IMR-90 (cell line): ENCODE results near the gene DUSP7. TPM values are rescaled to one million over a fixed set of nuclear protein-coding genes. Genes with fewer than 3 reads are reported as not detected.

Experiments
- ATAC-seq: fragments of 200-7000 bp; cut with Tn5 transposase; 2 replicates; pipeline ENCODE4 v1.9.1; 2020; ENCODE audit warnings: low read depth, mild to moderate bottlenecking, moderate library complexity
- BruUV-seq: library from RNA; stranded (reverse); fragments of 400-500 nt; replicated peaks from 2 replicates; lab custom pipeline; 2021; lab: Mats Ljungman, UMichigan
- CTCF ChIA-PET: fragments of 300-600 bp; formaldehyde crosslinking; extraction: SDS; loops from one replicate; lab custom pipeline; 2021; ENCODE audit warnings: antibody characterized with exemption; lab: Yijun Ruan, JAX
- POLR2A ChIA-PET: fragments of 300-600 bp; sonication (Branson Sonifier 250); formaldehyde crosslinking; loops from one replicate; lab custom pipeline; 2022; ENCODE audit warnings: antibody characterized with exemption; ENCODE audit not compliant: unreplicated experiment; lab: Charles Lee
- DNase-seq: peaks from one replicate; pipeline ENCODE4 v3.0.0; 2013
- H2AFZ ChIP-seq: replicated peaks from 2 replicates; pipeline ENCODE3; 2013; ENCODE audit warnings: low read length, mild to moderate bottlenecking; ENCODE audit not compliant: poor library complexity
- H2AK5ac ChIP-seq: 2 replicates; pipeline ENCODE4 v1.6.1; 2013; ENCODE audit warnings: low read depth, low read length, inconsistent platforms
- H2AK9ac ChIP-seq: replicated peaks from 2 replicates; pipeline ENCODE3; 2013; ENCODE audit warnings: mild to moderate bottlenecking, low read depth, low read length, moderate library complexity; ENCODE audit not compliant: poor library complexity
- H2BK120ac ChIP-seq: 2 replicates; pipeline ENCODE4 v1.6.1; 2013; ENCODE audit warnings: low read depth, low read length, inconsistent platforms
- H2BK15ac ChIP-seq: 3 replicates; pipeline ENCODE4 v1.6.1; 2013; ENCODE audit warnings: low read depth, low read length, inconsistent platforms
- H2BK20ac ChIP-seq: 2 replicates; pipeline ENCODE4 v1.6.1; 2013; ENCODE audit warnings: low read depth, mild to moderate bottlenecking, inconsistent platforms, low read length, moderate library complexity
- H2BK5ac ChIP-seq: 2 replicates; pipeline ENCODE4 v1.6.1; 2013; ENCODE audit warnings: mild to moderate bottlenecking, low read depth, low read length, inconsistent platforms; ENCODE audit not compliant: poor library complexity, severe bottlenecking
- H3K14ac ChIP-seq: replicated peaks from 2 replicates; pipeline ENCODE4 v1.6.1; 2013; ENCODE audit warnings: low read depth, low read length, inconsistent platforms
- H3K18ac ChIP-seq: 2 replicates; pipeline ENCODE4 v1.6.1; 2013; ENCODE audit warnings: low read depth, low read length, control low read depth
- H3K23ac ChIP-seq: 2 replicates; pipeline ENCODE4 v1.6.1; 2013; ENCODE audit warnings: low read depth, low read length, inconsistent platforms
- H3K27ac ChIP-seq: 2 replicates; pipeline ENCODE4 v1.5.1; 2013; ENCODE audit warnings: mild to moderate bottlenecking, control low read depth, low read length; ENCODE audit not compliant: insufficient read depth
- H3K27me3 ChIP-seq: 2 replicates; pipeline ENCODE4 v1.6.1; 2013; ENCODE audit warnings: low read length; ENCODE audit not compliant: control insufficient read depth, insufficient read depth
- H3K36me3 ChIP-seq: 2 replicates; pipeline ENCODE4 v1.6.1; 2013; ENCODE audit warnings: low read length, mixed read lengths; ENCODE audit not compliant: control insufficient read depth, insufficient read depth
- H3K4ac ChIP-seq: 2 replicates; pipeline ENCODE4 v1.6.1; 2013; ENCODE audit warnings: low read depth, low read length, inconsistent platforms
- H3K4me1 ChIP-seq: 2 replicates; pipeline ENCODE4 v1.6.1; 2013; ENCODE audit warnings: low read length, mixed read lengths; ENCODE audit not compliant: control insufficient read depth, insufficient read depth
- H3K4me2 ChIP-seq: 2 replicates; pipeline ENCODE4 v1.6.1; 2013; ENCODE audit warnings: low read depth, mild to moderate bottlenecking, control low read depth, low read length, moderate library complexity
- H3K4me3 ChIP-seq: 2 replicates; pipeline ENCODE4 v1.5.1; 2013; ENCODE audit warnings: low read depth, mild to moderate bottlenecking, control low read depth, low read length, moderate library complexity; ENCODE audit not compliant: insufficient read depth
- H3K56ac ChIP-seq: 2 replicates; pipeline ENCODE4 v1.6.1; 2013; ENCODE audit warnings: low read length, inconsistent platforms; ENCODE audit not compliant: insufficient read depth; ENCODE audit errors: extremely low read depth
- H3K79me1 ChIP-seq, 2 experiments: 2 replicates each; pipeline ENCODE4 v1.6.1; 2013; ENCODE audit warnings: low read length in 2 of 2, inconsistent platforms in 1 of 2, low read depth in 1 of 2
- H3K9ac ChIP-seq: 2 replicates; pipeline ENCODE4 v1.6.1; 2013; ENCODE audit warnings: low read depth, low read length, control low read depth
- H3K9me1 ChIP-seq: 2 replicates; pipeline ENCODE4 v1.6.1; 2013; ENCODE audit warnings: low read length, inconsistent platforms; ENCODE audit not compliant: insufficient read depth
- H3K9me3 ChIP-seq: 2 replicates; pipeline ENCODE4 v1.6.1; 2013; ENCODE audit warnings: low read length; ENCODE audit not compliant: control insufficient read depth, insufficient read depth
- H4K20me1 ChIP-seq: 2 replicates; pipeline ENCODE4 v1.6.1; 2013; ENCODE audit warnings: low read length, inconsistent platforms; ENCODE audit not compliant: insufficient read depth
- H4K5ac ChIP-seq: 2 replicates; pipeline ENCODE4 v1.6.1; 2013; ENCODE audit warnings: mild to moderate bottlenecking, low read depth, low read length, control low read depth
- H4K8ac ChIP-seq, 2 experiments: 2 replicates each; pipeline ENCODE4 v1.6.1; 2013; ENCODE audit warnings: low read depth in 2 of 2, low read length in 2 of 2, control low read depth in 1 of 2, inconsistent platforms in 1 of 2
- H4K91ac ChIP-seq: 2 replicates; pipeline ENCODE4 v1.6.1; 2013; ENCODE audit warnings: low read depth, low read length, inconsistent platforms; ENCODE audit not compliant: insufficient read depth
- MXI1 ChIP-seq: IDR thresholded peaks from 2 replicates; pipeline ENCODE4 v1.6.1; 2012; ENCODE audit warnings: low read depth, mild to moderate bottlenecking, low read length, moderate library complexity, borderline replicate concordance
- POLR2A ChIP-seq: IDR thresholded peaks from 2 replicates; pipeline ENCODE4 v1.6.1; 2012; ENCODE audit warnings: mild to moderate bottlenecking, low read depth, low read length
- RFX5 ChIP-seq: IDR thresholded peaks from 2 replicates; pipeline ENCODE4 v1.8.0; 2012; ENCODE audit warnings: low read depth, mild to moderate bottlenecking, low read length, moderate library complexity
- SMC3 ChIP-seq: fragments of 150-350 bp; IDR thresholded peaks from 2 replicates; pipeline ENCODE4 v1.6.1; 2016; ENCODE audit warnings: low read depth, mild to moderate bottlenecking, antibody characterized with exemption, low read length, moderate library complexity
- WGBS, 2 experiments: methylation state at CpG; one replicate each; pipeline versions ENCODE4 v1.1.5 to v1.1.7; 2013; ENCODE audit warnings: missing lambda C conversion rate in 2 of 2; ENCODE audit not compliant: insufficient read length in 1 of 2; ENCODE audit errors: extremely low coverage in 2 of 2; 5-methylcytosine and 5-hydroxymethylcytosine counted together
- dilution Hi-C: fragments of 300-500 bp; cut with HindIII; formaldehyde crosslinking; loops from one replicate; pipeline ENCODE4 v1.14.3; 2018; ENCODE audit warnings: low sequenced_read_pairs; ENCODE audit not compliant: unreplicated experiment
- in situ Hi-C: fragments of 300-500 bp; cut with MboI; formaldehyde crosslinking; loops from 3 replicates; pipeline ENCODE4 v1.14.3; 2019; ENCODE audit warnings: low sequenced_read_pairs, inconsistent platforms, mixed read lengths
- intact Hi-C: fragments of 100-400 bp; cut with micrococcal nuclease; formaldehyde crosslinking; loops from 2 replicates; pipeline ENCODE4 v1.10.0; 2022
- polyA plus RNA-seq, 3 experiments: library from polyadenylated mRNA; depleted of rRNA; stranded (reverse); fragments of >200 nt; gene quantifications; 2 replicates each; pipeline ENCODE4 v1.2.3, GENCODE V29; 2012; ENCODE audit warnings: low replicate concordance in 1 of 3
- total RNA-seq: library from RNA; depleted of rRNA; stranded (reverse); fragments of >200 nt; gene quantifications from 2 replicates; pipeline ENCODE4 v1.2.3, GENCODE V29; 2012

DUSP7 gene
- total and polyA plus RNA-seq, 2 of the 4 experiments (the other 2 are of a cell fraction) = 9.3 to 24.0 TPM

DNA sequence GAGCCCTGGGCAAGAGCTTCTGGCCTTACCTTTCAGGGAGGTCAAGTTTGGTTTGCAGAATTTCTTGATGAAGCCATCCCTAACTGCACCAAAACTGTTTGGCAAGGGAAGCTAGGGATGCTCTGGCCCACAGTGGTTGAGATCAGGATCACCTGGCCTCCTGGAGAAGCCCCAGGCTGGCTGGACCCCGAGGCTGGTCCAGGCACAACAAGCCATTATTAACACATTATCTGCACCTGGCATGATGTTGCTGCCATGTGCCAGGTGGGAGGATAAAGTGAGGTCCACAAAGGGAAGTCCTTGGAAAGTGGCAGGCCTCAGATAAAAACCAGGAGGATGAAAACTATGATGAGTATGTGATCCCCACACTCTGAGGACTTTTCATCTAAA is 35.9 kb upstream of the DUSP7 start:
- dilution Hi-C loops (no loop called here), intact Hi-C loops (no loop called here), in situ Hi-C loops (no loop called here)
- POLR2A ChIA-PET = no interaction called here
- Histone ChIP-seq H4K8ac (peak overlapping the region in 1 of 2 experiments; percentile 15; a peak in 2 of 4 replicates), H3K27me3 (no peaks in the 10 kb centered on the region), H3K18ac (no peak overlapping the region), H3K4me3 (no peak overlapping the region), H3K36me3 (no peaks in the 10 kb centered on the region), H4K5ac (no peak overlapping the region), H3K23ac (peak overlapping the region; percentile 13; the same call in 1 of the 2 replicates), H3K9ac (no peak overlapping the region), H3K79me1 (peaks cover 8 to 57% of the 10 kb centered on the region in 2 experiments; a peak in 3 of 4 replicates), H3K14ac (peak overlapping the region; percentile 12), H2AK5ac (peak overlapping the region; percentile 79; the same call in 1 of the 2 replicates), H2BK5ac (peak overlapping the region; percentile 6), H3K9me3 (no peaks in the 10 kb centered on the region), H3K4me1 (peaks cover 50% of the 10 kb centered on the region), H2AK9ac (peak overlapping the region; percentile 46), H2BK20ac (peak overlapping the region; percentile 13; the same call in 1 of the 2 replicates), H3K9me1 (peaks cover 71% of the 10 kb centered on the region), H2BK15ac (no peak overlapping the region), H3K4ac (peak overlapping the region; percentile 94), H3K56ac (no peak overlapping the region), H3K4me2 (no peak overlapping the region), H3K27ac (no peak overlapping the region), H4K91ac (0 out of 2 replicates have a peak overlapping the region, but pooled peaks have one; percentile 58), H2AFZ (peak overlapping the region; percentile 39), H2BK120ac (peak overlapping the region; percentile 93; the same call in 1 of the 2 replicates), H4K20me1 (peaks cover 4% of the 10 kb centered on the region; the same call in 1 of the 2 replicates)
- WGBS, 2 experiments = no CpG with 5 or more reads among the region's 1 CpG
- BruUV-seq = no TSS peak
- DNase-seq (no peak), ATAC-seq (no peak)
- CTCF ChIA-PET = no interaction called here
- no peak for TF ChIP-seq POLR2A
- no peak for TF ChIP-seq MXI1
- no peak for TF ChIP-seq RFX5
- TF ChIP-seq SMC3 = no peak
